GM12878 (cell line): ENCODE data around the gene ROCK2.

ENCODE experiments used
- BHLHE40 ChIP-seq, 2 experiments: fragments of 450-650 bp in 1 of 2; IDR thresholded peaks; 2 replicates each; pipeline ENCODE4 v1.6.1; 2011 to 2017; ENCODE audit warnings: low read depth in 2 of 2, borderline replicate concordance in 1 of 2, improper control_type of control experiment in 1 of 2, low read length in 1 of 2, mild to moderate bottlenecking in 1 of 2
- CBFB ChIP-seq: IDR thresholded peaks from 2 replicates; pipeline ENCODE4 v1.6.1; 2016; ENCODE audit warnings: antibody characterized with exemption, low read depth
- CHD1 ChIP-seq: IDR thresholded peaks from 2 replicates; pipeline ENCODE4 v1.6.1; 2012; ENCODE audit warnings: low read depth, low read length, improper control_type of control experiment
- HDAC6 ChIP-seq: fragments of 200-600 bp; sonication (generic); IDR thresholded peaks from one replicate; pipeline ENCODE4 v1.8.0; 2017; ENCODE audit warnings: antibody characterized with exemption; ENCODE audit not compliant: unreplicated experiment
- MYB ChIP-seq: fragments of 150-350 bp; IDR thresholded peaks from 2 replicates; pipeline ENCODE4 v1.6.1; 2014; ENCODE audit warnings: mild to moderate bottlenecking, low read depth, low read length, borderline replicate concordance
- STAT1 ChIP-seq: fragments of 450-650 bp; conservative IDR thresholded peaks from 2 replicates; pipeline ENCODE4 v1.6.1; 2014; ENCODE audit warnings: antibody characterized with exemption, mild to moderate bottlenecking
- TCF12 ChIP-seq: IDR thresholded peaks from 2 replicates; pipeline ENCODE4 v1.6.1; 2011; ENCODE audit warnings: low read depth, mild to moderate bottlenecking, low read length
- TF ChIP-seq, protein P1 (sequence below), 3 experiments: IDR thresholded peaks in 2 of 3; conservative IDR thresholded peaks in 1 of 3; 2 replicates each; pipeline ENCODE4 v1.5.1; 2011; ENCODE audit warnings: low read depth in 3 of 3, low read length in 3 of 3, mild to moderate bottlenecking in 3 of 3, control low read depth in 2 of 3, moderate library complexity in 2 of 3, inconsistent platforms in 1 of 3, mixed read lengths in 1 of 3; ENCODE audit not compliant: control insufficient read depth in 2 of 3, insufficient read depth in 1 of 3; ENCODE audit errors: extremely low read depth in 1 of 3
- TF ChIP-seq, protein P2 (sequence below): IDR thresholded peaks from 2 replicates; pipeline ENCODE4 v1.6.1; 2011; ENCODE audit warnings: borderline replicate concordance, low read depth, mild to moderate bottlenecking, moderate library complexity, mixed read lengths, low read length; ENCODE audit not compliant: insufficient read depth; ENCODE audit errors: extremely low read length

DNA sequence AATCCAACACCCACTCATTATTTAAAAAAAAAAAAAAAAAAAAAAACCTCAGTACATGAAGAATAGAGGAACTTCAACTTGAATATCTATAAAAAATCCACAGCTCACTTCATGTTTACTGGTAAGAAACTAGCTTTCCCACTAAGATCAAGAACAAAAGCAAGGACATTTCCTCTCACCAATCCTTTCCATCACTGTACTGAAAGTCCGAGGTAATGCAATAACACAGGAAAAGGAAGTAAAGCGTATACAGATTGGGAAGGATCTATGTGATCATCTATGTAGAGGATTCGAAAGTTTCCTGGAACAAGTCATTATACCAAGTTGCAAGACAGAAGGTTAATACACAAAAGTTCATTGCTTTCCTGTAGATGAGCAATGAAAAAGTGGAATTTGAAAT is 63.2 kb downstream of the ROCK2 start:
- TF ChIP-seq STAT1 (no peak), CBFB (no peak), CHD1 (no peak), BHLHE40 (IDR thresholded peaks at IDR 0.05; ENCODE audit: borderline replicate concordance in 1 of 2, low read depth in 2 of 2, low read length in 1 of 2) (no peak), TCF12 (no peak), HDAC6 (no peak), MYB (no peak)
- TF ChIP-seq, protein P1, sequence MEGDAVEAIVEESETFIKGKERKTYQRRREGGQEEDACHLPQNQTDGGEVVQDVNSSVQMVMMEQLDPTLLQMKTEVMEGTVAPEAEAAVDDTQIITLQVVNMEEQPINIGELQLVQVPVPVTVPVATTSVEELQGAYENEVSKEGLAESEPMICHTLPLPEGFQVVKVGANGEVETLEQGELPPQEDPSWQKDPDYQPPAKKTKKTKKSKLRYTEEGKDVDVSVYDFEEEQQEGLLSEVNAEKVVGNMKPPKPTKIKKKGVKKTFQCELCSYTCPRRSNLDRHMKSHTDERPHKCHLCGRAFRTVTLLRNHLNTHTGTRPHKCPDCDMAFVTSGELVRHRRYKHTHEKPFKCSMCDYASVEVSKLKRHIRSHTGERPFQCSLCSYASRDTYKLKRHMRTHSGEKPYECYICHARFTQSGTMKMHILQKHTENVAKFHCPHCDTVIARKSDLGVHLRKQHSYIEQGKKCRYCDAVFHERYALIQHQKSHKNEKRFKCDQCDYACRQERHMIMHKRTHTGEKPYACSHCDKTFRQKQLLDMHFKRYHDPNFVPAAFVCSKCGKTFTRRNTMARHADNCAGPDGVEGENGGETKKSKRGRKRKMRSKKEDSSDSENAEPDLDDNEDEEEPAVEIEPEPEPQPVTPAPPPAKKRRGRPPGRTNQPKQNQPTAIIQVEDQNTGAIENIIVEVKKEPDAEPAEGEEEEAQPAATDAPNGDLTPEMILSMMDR (IDR thresholded peaks at IDR 0.05 in 2 of 3, conservative IDR thresholded peaks at IDR 0.05 in 1 of 3; ENCODE audit: control insufficient read depth in 2 of 3, extremely low read depth in 1 of 3, insufficient read depth in 1 of 3, low read depth in 3 of 3, low read length in 3 of 3), result no peak
- TF ChIP-seq, protein P2, sequence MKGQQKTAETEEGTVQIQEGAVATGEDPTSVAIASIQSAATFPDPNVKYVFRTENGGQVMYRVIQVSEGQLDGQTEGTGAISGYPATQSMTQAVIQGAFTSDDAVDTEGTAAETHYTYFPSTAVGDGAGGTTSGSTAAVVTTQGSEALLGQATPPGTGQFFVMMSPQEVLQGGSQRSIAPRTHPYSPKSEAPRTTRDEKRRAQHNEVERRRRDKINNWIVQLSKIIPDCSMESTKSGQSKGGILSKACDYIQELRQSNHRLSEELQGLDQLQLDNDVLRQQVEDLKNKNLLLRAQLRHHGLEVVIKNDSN, result no peak
